Measurements from ENCODE around the gene HBS1L. TPM values are rescaled to one million over a fixed set of nuclear protein-coding genes. Genes with fewer than 3 reads are reported as not detected.

Gene HBS1L
- total RNA-seq, 4 donors from 2014 or later = 25.2 to 94.1 (median 37.5) TPM

- no peak for TF ChIP-seq CTCF (IDR thresholded peaks at IDR 0.05)
- no peak for TF ChIP-seq POLR2A (IDR thresholded peaks at IDR 0.05)
- Histone ChIP-seq H3K27me3 (no peaks in the 10 kb centered on the region), H3K9me3 (no peaks in the 10 kb centered on the region), H3K36me3 (peaks cover 0 to 24% (median 0%) of the 10 kb centered on the region in 3 donors), H3K4me3 (no peak overlapping the region), H3K27ac (no peak overlapping the region), H3K4me1 (peaks cover 0 to 4% (median 0%) of the 10 kb centered on the region in 4 donors)
- DNase-seq = no peak
Observed at GRCh38 chr6:135046912-135047311, 7.7 kb downstream of the HBS1L start.

GRCh38 chr6:135044639-135045038 is 10.0 kb downstream of the HBS1L start:
- Histone ChIP-seq H3K4me1 (peaks cover 0 to 4% (median 0%) of the 10 kb centered on the region in 4 donors), H3K27me3 (no peaks in the 10 kb centered on the region), H3K4me3 (no peak overlapping the region), H3K9me3 (no peaks in the 10 kb centered on the region), H3K27ac (no peak overlapping the region), H3K36me3 (peaks cover 0 to 18% (median 0%) of the 10 kb centered on the region in 3 donors)
- no peak for DNase-seq
- no peak for TF ChIP-seq CTCF (IDR thresholded peaks at IDR 0.05)
- TF ChIP-seq POLR2A (IDR thresholded peaks at IDR 0.05) = no peak

- Histone ChIP-seq H3K27me3 (no peaks in the 10 kb centered on the region), H3K36me3 (peaks cover 0 to 17% (median 0%) of the 10 kb centered on the region in 3 donors), H3K4me3 (no peak overlapping the region), H3K27ac (no peak overlapping the region), H3K9me3 (no peaks in the 10 kb centered on the region), H3K4me1 (peaks cover 0 to 4% (median 0%) of the 10 kb centered on the region in 4 donors)
- no peak for TF ChIP-seq POLR2A (IDR thresholded peaks at IDR 0.05)
- TF ChIP-seq CTCF (IDR thresholded peaks at IDR 0.05) = no peak
- DNase-seq = no peak
Observed at GRCh38 chr6:135043846-135044245, 10.8 kb downstream of the HBS1L start.

- no peak for TF ChIP-seq CTCF (IDR thresholded peaks at IDR 0.05)
- TF ChIP-seq POLR2A (IDR thresholded peaks at IDR 0.05) = no peak
- H3K4me1 ChIP-seq = peaks cover 0 to 4% (median 0%) of the 10 kb centered on the region in 4 donors
- no peaks in the 10 kb centered on the region for H3K9me3 ChIP-seq
- no peak overlapping the region for H3K4me3 ChIP-seq
- H3K27ac ChIP-seq = no peak overlapping the region
- DNase-seq = no peak
- H3K27me3 ChIP-seq = no peaks in the 10 kb centered on the region
- peaks cover 0 to 22% (median 0%) of the 10 kb centered on the region in 3 donors for H3K36me3 ChIP-seq
Observed at GRCh38 chr6:135043364-135043763, 11.3 kb downstream of the HBS1L start.

GRCh38 chr6:135038335-135038734 is 16.3 kb downstream of the HBS1L start:
- Histone ChIP-seq H3K36me3 (peaks cover 0 to 49% (median 0%) of the 10 kb centered on the region in 3 donors), H3K9me3 (no peaks in the 10 kb centered on the region), H3K4me1 (no peaks in the 10 kb centered on the region), H3K4me3 (no peak overlapping the region), H3K27ac (no peak overlapping the region), H3K27me3 (no peaks in the 10 kb centered on the region)
- DNase-seq = no peak
- TF ChIP-seq CTCF (IDR thresholded peaks at IDR 0.05) = no peak
- TF ChIP-seq POLR2A (IDR thresholded peaks at IDR 0.05) = no peak

- TF ChIP-seq POLR2A (IDR thresholded peaks at IDR 0.05) = no peak
- TF ChIP-seq CTCF (IDR thresholded peaks at IDR 0.05) = no peak
- no peak overlapping the region for H3K27ac ChIP-seq
- H3K27me3 ChIP-seq = no peaks in the 10 kb centered on the region
- H3K36me3 ChIP-seq = peaks cover 0 to 44% (median 0%) of the 10 kb centered on the region in 3 donors
- no peaks in the 10 kb centered on the region for H3K9me3 ChIP-seq
- H3K4me1 ChIP-seq = no peaks in the 10 kb centered on the region
- H3K4me3 ChIP-seq = no peak overlapping the region
- no peak for DNase-seq
Observed at GRCh38 chr6:135037541-135037940, 17.1 kb downstream of the HBS1L start.
